H1 (cell line): ENCODE results near the gene SON. TPM values are rescaled to one million over a fixed set of nuclear protein-coding genes. Genes with fewer than 3 reads are reported as not detected.

Experiments
- CTCF ChIA-PET: fragments of 300-600 bp; sonication (Branson Sonifier 250); formaldehyde crosslinking; loops from one replicate; lab custom pipeline; 2021; ENCODE audit not compliant: partially characterized antibody; lab: Charles Lee
- POLR2A ChIA-PET: fragments of 300-600 bp; sonication (Branson Sonifier 250); formaldehyde crosslinking; loops from one replicate; lab custom pipeline; 2021; ENCODE audit warnings: inconsistent platforms; ENCODE audit not compliant: partially characterized antibody; lab: Charles Lee
- DNase-seq, 2 experiments: peaks; one replicate each; pipeline versions ENCODE4 v3.0.0 to v3.0.0-alpha.2; 2010 to 2022; ENCODE audit warnings: low spot score in 2 of 2, low read depth in 1 of 2, mixed read lengths in 1 of 2
- FAIRE-seq: peaks from 2 replicates; lab custom pipeline; 2011; peaks lifted over from hg19 to GRCh38; lab: Jason Lieb, UNC
- H2AFZ ChIP-seq: 2 replicates; pipeline ENCODE4 v1.8.1; 2012; ENCODE audit warnings: low read length, inconsistent platforms
- H2AK5ac ChIP-seq: 2 replicates; pipeline ENCODE4 v1.6.1; 2013; ENCODE audit warnings: low read depth, low read length
- H2BK120ac ChIP-seq: replicated peaks from 2 replicates; pipeline ENCODE3; 2013; ENCODE audit warnings: low read depth, low read length, inconsistent platforms
- H2BK12ac ChIP-seq: 2 replicates; pipeline ENCODE4 v1.6.1; 2013; ENCODE audit warnings: low read depth, low read length
- H2BK15ac ChIP-seq: 2 replicates; pipeline ENCODE4 v1.6.1; 2013; ENCODE audit warnings: low read length
- H2BK20ac ChIP-seq: 2 replicates; pipeline ENCODE4 v1.6.1; 2013; ENCODE audit warnings: low read length
- H2BK5ac ChIP-seq: 2 replicates; pipeline ENCODE4 v1.6.1; 2013; ENCODE audit warnings: low read depth, low read length
- H3K14ac ChIP-seq: 2 replicates; pipeline ENCODE4 v1.6.1; 2013; ENCODE audit warnings: inconsistent platforms; ENCODE audit not compliant: insufficient read length
- H3K18ac ChIP-seq: 2 replicates; pipeline ENCODE4 v1.6.1; 2013; ENCODE audit warnings: low read length; ENCODE audit errors: extremely low read depth
- H3K23ac ChIP-seq: 2 replicates; pipeline ENCODE4 v1.6.1; 2013; ENCODE audit warnings: inconsistent platforms; ENCODE audit not compliant: insufficient read length
- H3K23me2 ChIP-seq: 2 replicates; pipeline ENCODE4 v1.6.1; 2013; ENCODE audit warnings: low read depth, low read length
- H3K27ac ChIP-seq: 2 replicates; pipeline ENCODE4 v1.6.1; 2011; ENCODE audit warnings: low read depth, low read length, inconsistent platforms
- H3K27me3 ChIP-seq, 4 experiments: replicated peaks in 1 of 4; 1 replicate in 1 of 4; 2 replicates in 3 of 4; pipeline versions ENCODE4 v1.6.1 to v1.8.1; 2011 to 2013; ENCODE audit warnings: low read length in 3 of 4, mild to moderate bottlenecking in 3 of 4, inconsistent platforms in 2 of 4, mixed read lengths in 2 of 4, moderate library complexity in 1 of 4; ENCODE audit not compliant: control insufficient read depth in 3 of 4, insufficient read depth in 3 of 4; ENCODE audit errors: extremely low read depth in 1 of 4
- H3K36me3 ChIP-seq, 4 experiments: 2 replicates each; pipeline versions ENCODE4 v1.6.1 to v1.8.1; 2011 to 2013; ENCODE audit warnings: mild to moderate bottlenecking in 4 of 4, low read length in 3 of 4, moderate library complexity in 2 of 4, control low read depth in 1 of 4, inconsistent platforms in 1 of 4; ENCODE audit not compliant: insufficient read depth in 4 of 4, control insufficient read depth in 2 of 4
- H3K4ac ChIP-seq: replicated peaks from 2 replicates; pipeline ENCODE3; 2013; ENCODE audit warnings: low read length, low read depth, mixed read lengths, inconsistent platforms; ENCODE audit not compliant: insufficient read length
- H3K4me1 ChIP-seq, 4 experiments: replicated peaks in 1 of 4; 1 replicate in 1 of 4; 2 replicates in 3 of 4; pipeline versions ENCODE4 v1.6.1 to v1.8.1; 2011 to 2013; ENCODE audit warnings: low read length in 3 of 4, inconsistent platforms in 2 of 4, mixed read lengths in 1 of 4; ENCODE audit not compliant: insufficient read depth in 4 of 4, control insufficient read depth in 3 of 4
- H3K4me2 ChIP-seq, 2 experiments: 2 replicates each; pipeline versions ENCODE4 v1.6.1 to v1.8.1; 2011 to 2013; ENCODE audit warnings: low read depth in 2 of 2, low read length in 2 of 2, control low read depth in 1 of 2, inconsistent platforms in 1 of 2, mild to moderate bottlenecking in 1 of 2; ENCODE audit not compliant: insufficient read depth in 1 of 2
- H3K4me3 ChIP-seq, 4 experiments: fragments of 200-600, 300-600 bp in 1 of 4; sonication (generic), shearing (Covaris generic), sonication (Bioruptor Twin) in 1 of 4; 2 replicates each; pipeline versions ENCODE4 v1.5.1 to v1.8.1; 2011 to 2016; ENCODE audit warnings: low read length in 4 of 4, low read depth in 3 of 4, control low read depth in 2 of 4, inconsistent platforms in 2 of 4, mild to moderate bottlenecking in 2 of 4, mixed read lengths in 1 of 4, moderate library complexity in 1 of 4; ENCODE audit not compliant: insufficient read depth in 2 of 4; ENCODE audit errors: extremely low read depth in 1 of 4
- H3K56ac ChIP-seq: replicated peaks from 2 replicates; pipeline ENCODE3; 2013; ENCODE audit warnings: low read depth, mild to moderate bottlenecking, mixed read lengths, low read length, inconsistent platforms; ENCODE audit not compliant: insufficient read length
- H3K79me1 ChIP-seq: 2 replicates; pipeline ENCODE4 v1.6.1; 2013; ENCODE audit warnings: low read depth, low read length, control low read depth
- H3K79me2 ChIP-seq, 2 experiments: 2 replicates each; pipeline versions ENCODE4 v1.6.1 to v1.8.1; 2012 to 2013; ENCODE audit warnings: low read length in 2 of 2, mild to moderate bottlenecking in 2 of 2, inconsistent platforms in 1 of 2; ENCODE audit not compliant: insufficient read depth in 2 of 2, control insufficient read depth in 1 of 2
- H3K9ac ChIP-seq, 4 experiments: replicated peaks in 1 of 4; 1 replicate in 1 of 4; 2 replicates in 3 of 4; pipeline versions ENCODE4 v1.6.1 to v1.8.1; 2011 to 2013; ENCODE audit warnings: low read depth in 3 of 4, low read length in 3 of 4, control low read depth in 2 of 4, mild to moderate bottlenecking in 2 of 4, moderate library complexity in 2 of 4, inconsistent platforms in 1 of 4; ENCODE audit errors: extremely low read depth in 1 of 4
- H3K9me3 ChIP-seq, 2 experiments: 2 replicates each; pipeline versions ENCODE4 v1.6.1 to v1.8.1; 2012 to 2013; ENCODE audit warnings: mild to moderate bottlenecking in 2 of 2, moderate library complexity in 2 of 2, control low read depth in 1 of 2, inconsistent platforms in 1 of 2, low read depth in 1 of 2, low read length in 1 of 2, mixed read lengths in 1 of 2; ENCODE audit not compliant: insufficient read depth in 2 of 2
- H4K20me1 ChIP-seq, 2 experiments: replicated peaks in 1 of 2; 2 replicates each; pipeline versions ENCODE3 to v1.8.1; 2011 to 2013; ENCODE audit warnings: inconsistent platforms in 2 of 2, low read length in 2 of 2, mild to moderate bottlenecking in 1 of 2; ENCODE audit not compliant: insufficient read depth in 2 of 2, control insufficient read depth in 1 of 2
- H4K5ac ChIP-seq: 2 replicates; pipeline ENCODE4 v1.6.1; 2013; ENCODE audit warnings: low read length, low read depth, mixed read lengths, inconsistent platforms; ENCODE audit not compliant: insufficient read length
- H4K8ac ChIP-seq: 2 replicates; pipeline ENCODE4 v1.8.0; 2013; ENCODE audit warnings: mild to moderate bottlenecking, moderate library complexity, low read length, inconsistent platforms; ENCODE audit not compliant: insufficient read depth; ENCODE audit errors: extremely low read depth
- H4K91ac ChIP-seq: replicated peaks from 2 replicates; pipeline ENCODE3; 2013; ENCODE audit warnings: low read length, mixed read lengths, inconsistent platforms; ENCODE audit not compliant: insufficient read length
- USF2 ChIP-seq: IDR thresholded peaks from 2 replicates; pipeline ENCODE4 v1.6.1; 2011; ENCODE audit warnings: low read length, improper control_type of control experiment
- YY1 ChIP-seq: IDR thresholded peaks from 2 replicates; pipeline ENCODE4 v1.6.1; 2011; ENCODE audit warnings: low read depth, mild to moderate bottlenecking, low read length
- WGBS, 2 experiments: shearing (Covaris generic) in 1 of 2; methylation state at CpG; one replicate each; pipeline versions ENCODE4 v1.1.6 to v1.1.7; 2013 to 2015; ENCODE audit warnings: low lambda C conversion rate in 2 of 2, mixed read lengths in 2 of 2, inconsistent platforms in 1 of 2, low coverage in 1 of 2, missing lambda C conversion rate in 1 of 2; ENCODE audit not compliant: insufficient replicate concordance in 2 of 2, insufficient coverage in 1 of 2, insufficient read length in 1 of 2; ENCODE audit errors: extremely low coverage in 1 of 2, missing lambda C conversion rate in 1 of 2; 5-methylcytosine and 5-hydroxymethylcytosine counted together
- polyA plus RNA-seq, 7 experiments: library from polyadenylated mRNA; depleted of rRNA in 3 of 7; stranded (reverse) in 5 of 7; unstranded in 2 of 7; fragments of >200 nt in 5 of 7; fragments of 200-250 nt in 2 of 7; gene quantifications; 1 replicate in 5 of 7; 2 replicates in 1 of 7; 4 replicates in 1 of 7; pipeline versions ENCODE4 v1.2.1 to v1.2.3, GENCODE V29; 2011 to 2013; ENCODE audit warnings: missing spikeins in 2 of 7, mixed read lengths in 2 of 7
- total RNA-seq: library from RNA; stranded (reverse); fragmentation: NEBNext Ultra II Directional; extraction: Animal tissue kit (Norgen Biotek cat#: 25700); gene quantifications from 2 replicates; pipeline ENCODE4 v1.2.1, GENCODE V29; 2021

Gene SON
- total and polyA plus RNA-seq, 2 of the 8 experiments (the other 6 are each of a cell fraction or from before 2014, with no cell fraction given) = 122 to 274 TPM

- no peak overlapping the region for H2AFZ ChIP-seq
- no peak overlapping the region for H2BK5ac ChIP-seq
- no peak overlapping the region for H3K27ac ChIP-seq
- H3K23ac ChIP-seq = no peak overlapping the region
- no peak overlapping the region for H3K56ac ChIP-seq
- H4K20me1 ChIP-seq = no peaks in the 10 kb centered on the region
- no peak overlapping the region for H2AK5ac ChIP-seq
- no peak overlapping the region for H3K4ac ChIP-seq
- no peak for TF ChIP-seq USF2
- TF ChIP-seq YY1 = peak; percentile 91
- H2BK20ac ChIP-seq = no peak overlapping the region
- no peak overlapping the region; a peak in 2 of 4 replicates for H3K4me2 ChIP-seq
- H3K36me3 ChIP-seq = no peaks in the 10 kb centered on the region; a peak in 1 of 8 replicates
- no peak overlapping the region for H4K91ac ChIP-seq
- no peak overlapping the region for H3K14ac ChIP-seq
- H4K5ac ChIP-seq = peak overlapping the region; percentile 6
- H2BK12ac ChIP-seq = no peak overlapping the region
- WGBS, 2 experiments = 96% methylated on average over 2 of the region's 2 CpGs; no CpG with 5 or more reads in 1 of the 2 experiments
- H3K23me2 ChIP-seq = no peaks in the 10 kb centered on the region
- H3K4me1 ChIP-seq = no peaks in the 10 kb centered on the region
- H2BK15ac ChIP-seq = no peak overlapping the region
- FAIRE-seq (no peak), DNase-seq (no peak)
- H2BK120ac ChIP-seq = no peak overlapping the region
- no peak overlapping the region for H3K4me3 ChIP-seq
- no peak overlapping the region for H3K9ac ChIP-seq
- H4K8ac ChIP-seq = no peak overlapping the region
- H3K27me3 ChIP-seq = no peaks in the 10 kb centered on the region
- no peaks in the 10 kb centered on the region for H3K9me3 ChIP-seq
- no peaks in the 10 kb centered on the region for H3K79me1 ChIP-seq
- CTCF ChIA-PET = interaction anchor here (2.7 kb wide), 1 partner anchor 12 kb away, joined by 8 read pairs; no protein-coding TSS in a partner anchor
- H3K18ac ChIP-seq = no peak overlapping the region
- POLR2A ChIA-PET = no interaction called here
- H3K79me2 ChIP-seq = no peaks in the 10 kb centered on the region
These were observed 75.6 kb downstream of the SON start for GRCh38 chr21:33618407-33618806.
